Caki2 (cell line): ENCODE results near the gene MRM3. TPM values are rescaled to one million over a fixed set of nuclear protein-coding genes. Genes with fewer than 3 reads are reported as not detected.
"Not testable (repeated sequence)": the region's sequence is repeated elsewhere in the genome, so short reads cannot be mapped to it uniquely, and the experiment has no call there.

Source experiments
- DNase-seq: peaks from one replicate; pipeline ENCODE4 v3.0.0-alpha.2; 2015; ENCODE audit warnings: low read depth
- in situ Hi-C: cut with HindIII; loops from 2 replicates; pipeline ENCODE4 v1.10.0; 2016; ENCODE audit warnings: low sequenced_read_pairs, low pct_unique_long_range_greater_than_20kb, mixed read lengths
- total RNA-seq: library from RNA; depleted of rRNA; stranded (reverse); fragments of >200 nt; shearing (Covaris generic); gene quantifications from 2 replicates; pipeline ENCODE4 v1.2.3, GENCODE V29; 2014; ENCODE audit warnings: low replicate concordance

Gene MRM3
- total RNA-seq, 1 experiment from 2014 or later, result 36.2 TPM

GRCh38 chr17:752002-752619 lies 30.0 kb upstream of the MRM3 start, which contains the start of gene GEMIN4:
Gene GEMIN4 (minus strand): TSS chr17:752264. CDS start chr17:752142, 122 bp downstream.
- in situ Hi-C loops, result no loop called here
- DNase-seq, result peak; percentile 75

- in situ Hi-C loops, result no loop called here
- no peak for DNase-seq
These were observed 29.4 kb upstream of the MRM3 start for GRCh38 chr17:752620-753219.

- DNase-seq, result no peak
- in situ Hi-C loops, result no loop called here
These were observed 28.7 kb upstream of the MRM3 start for GRCh38 chr17:753418-753817.

- in situ Hi-C loops, DNase-seq: not testable (repeated sequence)
These were observed 26.7 kb upstream of the MRM3 start for GRCh38 chr17:755319-755961.

- in situ Hi-C loops, DNase-seq: not testable (repeated sequence)
These were observed 26.1 kb upstream of the MRM3 start for GRCh38 chr17:756010-756567.

GRCh38 chr17:759964-760363 lies 22.2 kb upstream of the MRM3 start:
- in situ Hi-C loops, result no loop called here
- DNase-seq, result no peak

- in situ Hi-C loops, result no loop called here
- DNase-seq, result no peak
These were observed 21.8 kb upstream of the MRM3 start for GRCh38 chr17:760371-760770.

GRCh38 chr17:767076-767475 lies 15.1 kb upstream of the MRM3 start:
- no peak for DNase-seq
- in situ Hi-C loops, result no loop called here

- in situ Hi-C loops, result no loop called here
- DNase-seq, result no peak
These were observed 9.1 kb upstream of the MRM3 start for GRCh38 chr17:773016-773415.

- DNase-seq, result no peak
- in situ Hi-C loops, result no loop called here
These were observed 8.5 kb upstream of the MRM3 start for GRCh38 chr17:773467-774312.

- in situ Hi-C loops, result no loop called here
- no peak for DNase-seq
These were observed 7.9 kb upstream of the MRM3 start for GRCh38 chr17:774313-774584.

GRCh38 chr17:778096-778495 lies 4.1 kb upstream of the MRM3 start:
- DNase-seq, result no peak
- in situ Hi-C loops, result no loop called here

- DNase-seq, result no peak
- in situ Hi-C loops, result no loop called here
These were observed 2.0 kb downstream of the MRM3 start for GRCh38 chr17:784143-784542.

- in situ Hi-C loops, DNase-seq: not testable (repeated sequence)
These were observed 3.7 kb downstream of the MRM3 start for GRCh38 chr17:785901-786300.

- DNase-seq, result no peak
- in situ Hi-C loops, result no loop called here
These were observed 5.6 kb downstream of the MRM3 start for GRCh38 chr17:787641-788221.

- no peak for DNase-seq
- in situ Hi-C loops, result no loop called here
These were observed 6.4 kb downstream of the MRM3 start for GRCh38 chr17:788551-788950.

GRCh38 chr17:789160-789840 lies 7.1 kb downstream of the MRM3 start:
- in situ Hi-C loops, result no loop called here
- DNase-seq, result no peak
